Renal pelvis (tissue), 4 donors: Measurements from ENCODE around the gene TICAM2. TPM values are rescaled to one million over a fixed set of nuclear protein-coding genes. Genes with fewer than 3 reads are reported as not detected.

ENCODE experiments used
- DNase-seq: peaks from one replicate; pipeline ENCODE4 v3.0.0-alpha.2; 2013
- polyA plus RNA-seq, 3 donors: library from polyadenylated mRNA; unstranded; fragments of 120-200 nt; gene quantifications; one replicate each; pipeline ENCODE4 v1.2.1, GENCODE V29; 2013; ENCODE audit not compliant: insufficient read length in 3 of 3

TICAM2 gene
- polyA plus RNA-seq, 3 donors, result 3.7 to 5.5 (median 3.8) TPM

DNA sequence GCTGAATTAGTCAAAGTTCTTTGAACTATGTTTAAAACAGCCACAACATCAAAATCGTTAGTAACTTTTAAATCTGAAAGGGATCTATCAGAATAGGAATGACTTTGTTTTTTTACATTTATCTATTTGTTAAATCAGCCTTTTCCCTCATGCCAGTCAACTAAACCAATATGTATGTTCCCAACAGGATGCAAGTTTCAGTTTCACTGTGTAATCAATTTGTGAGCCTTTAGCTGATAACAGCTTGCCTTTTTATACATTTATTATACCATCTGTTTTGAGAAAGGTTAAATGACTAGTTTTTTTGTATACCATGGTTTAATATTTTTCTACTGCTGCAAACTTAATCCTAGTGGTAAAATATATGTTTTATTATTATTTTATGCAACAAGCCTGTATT, 14.6 kb upstream of the TICAM2 start:
- DNase-seq, result no peak

GRCh38 chr5:115616472-115616871, 14.2 kb upstream of the TICAM2 start:
- DNase-seq, result no peak

GRCh38 chr5:115611873-115612272, 9.6 kb upstream of the TICAM2 start:
- DNase-seq, result no peak

- DNase-seq, result no peak
Measured at GRCh38 chr5:115607935-115608334, 5.7 kb upstream of the TICAM2 start.

- no peak for DNase-seq
Measured at GRCh38 chr5:115605436-115605835, 3.2 kb upstream of the TICAM2 start.

DNA sequence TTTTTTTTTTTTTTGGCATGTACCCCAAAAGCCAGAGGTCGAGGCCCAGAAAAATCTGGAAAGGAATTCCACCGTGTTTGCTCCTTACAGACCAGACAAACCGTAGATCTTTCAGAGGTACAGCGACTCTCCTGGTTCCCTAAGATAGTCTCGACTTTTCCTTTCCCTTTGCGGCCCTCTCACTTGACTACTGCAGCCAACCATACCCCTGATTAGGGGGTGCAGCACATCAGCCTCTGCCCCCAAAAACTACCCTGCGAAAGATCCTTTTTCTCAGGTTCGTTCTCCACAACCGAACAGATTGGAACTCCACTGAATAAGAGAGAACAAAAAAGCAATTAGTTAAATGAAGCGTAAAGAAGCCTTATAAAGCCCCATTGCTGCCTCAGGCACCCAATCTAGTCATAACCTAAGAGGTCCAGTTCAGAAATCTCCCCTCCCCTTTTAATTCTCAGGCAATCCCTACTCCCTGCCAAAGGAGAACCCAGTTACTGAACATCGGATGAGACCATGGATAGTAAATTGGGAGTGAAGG, 379 bp upstream of the TICAM2 start:
- no peak for DNase-seq

GRCh38 chr5:115600766-115601165, 1.5 kb downstream of the TICAM2 start:
- no peak for DNase-seq

DNA sequence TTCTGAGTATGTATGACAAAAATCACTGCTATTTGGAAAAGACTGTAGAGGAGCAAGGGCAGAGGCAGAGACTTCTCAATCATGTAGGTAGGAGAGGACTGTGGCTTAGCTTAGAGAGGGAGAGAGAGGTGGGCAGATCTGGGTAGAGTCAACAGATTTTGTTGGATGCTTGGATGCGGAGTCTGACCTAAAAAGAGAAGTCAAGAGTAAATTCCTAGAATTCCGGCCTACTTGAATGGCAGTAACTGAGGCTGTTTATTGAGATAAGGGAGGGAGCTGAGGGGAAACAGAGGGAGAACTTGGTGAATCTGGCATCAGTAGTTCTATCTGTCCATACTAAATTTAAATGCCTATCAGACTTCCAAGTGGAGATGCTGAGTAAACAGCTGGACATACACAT, 2.4 kb downstream of the TICAM2 start:
- no peak for DNase-seq

DNA sequence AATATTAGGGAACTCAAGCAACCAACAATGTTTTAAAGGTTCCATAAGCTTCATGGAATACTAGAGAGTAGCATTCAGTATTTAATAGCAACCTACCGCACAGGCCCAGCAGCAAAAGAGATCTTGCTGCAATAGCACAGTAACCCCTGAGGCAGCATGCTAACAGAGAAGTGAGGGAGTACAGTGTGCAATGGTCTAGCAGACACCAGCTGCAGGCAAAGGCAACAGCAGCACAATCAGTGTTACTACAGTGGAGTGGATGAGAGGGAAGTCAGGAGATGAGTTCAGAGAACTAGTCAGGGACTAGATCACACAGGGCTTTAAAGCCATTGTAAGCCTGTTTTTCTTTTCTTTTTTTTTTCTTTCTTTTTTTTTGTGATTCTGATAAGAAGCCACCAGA, 2.8 kb downstream of the TICAM2 start:
- DNase-seq, result no peak

GRCh38 chr5:115594128-115595047, 7.9 kb downstream of the TICAM2 start:
- DNase-seq, result no peak

DNA sequence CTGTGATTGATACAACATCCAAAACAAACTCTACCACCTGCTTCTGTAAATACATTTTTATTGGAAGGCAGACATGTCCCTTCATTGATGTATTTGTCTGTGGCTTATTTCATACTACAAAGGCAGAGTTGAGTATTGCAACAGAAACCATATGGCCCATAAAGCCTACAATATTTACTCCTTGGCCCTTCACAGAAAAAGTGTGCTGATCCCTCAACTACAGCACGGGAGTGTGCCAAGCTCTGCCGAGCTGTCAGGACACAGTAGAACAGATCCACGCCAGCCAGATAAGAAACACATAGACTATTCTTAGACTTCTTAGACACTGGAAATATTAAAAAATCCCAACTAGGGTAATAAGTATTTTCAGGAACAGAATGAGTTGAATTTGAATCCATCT, 13.2 kb downstream of the TICAM2 start:
- DNase-seq, result no peak

DNA sequence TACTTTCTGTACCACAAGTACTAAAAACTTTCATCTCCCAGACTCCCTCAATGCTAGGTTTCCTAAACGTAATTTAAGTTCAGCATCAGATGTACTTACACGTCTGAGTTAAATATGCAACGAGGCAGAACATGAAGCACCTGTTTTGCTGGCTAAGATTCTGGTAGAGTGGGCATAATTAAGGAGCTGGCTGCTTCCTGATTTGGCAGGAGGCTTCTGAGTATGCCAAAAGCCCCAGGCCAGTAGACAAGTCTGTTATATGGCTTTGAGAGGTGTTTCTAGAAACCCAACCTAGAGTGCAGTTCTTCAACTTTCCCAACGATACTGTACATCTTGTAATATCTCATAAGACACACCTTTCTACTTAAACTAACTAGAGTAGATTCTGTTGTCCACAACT, 13.6 kb downstream of the TICAM2 start:
- DNase-seq, result no peak

GRCh38 chr5:115586525-115587146, 15.6 kb downstream of the TICAM2 start:
- no peak for DNase-seq

DNA sequence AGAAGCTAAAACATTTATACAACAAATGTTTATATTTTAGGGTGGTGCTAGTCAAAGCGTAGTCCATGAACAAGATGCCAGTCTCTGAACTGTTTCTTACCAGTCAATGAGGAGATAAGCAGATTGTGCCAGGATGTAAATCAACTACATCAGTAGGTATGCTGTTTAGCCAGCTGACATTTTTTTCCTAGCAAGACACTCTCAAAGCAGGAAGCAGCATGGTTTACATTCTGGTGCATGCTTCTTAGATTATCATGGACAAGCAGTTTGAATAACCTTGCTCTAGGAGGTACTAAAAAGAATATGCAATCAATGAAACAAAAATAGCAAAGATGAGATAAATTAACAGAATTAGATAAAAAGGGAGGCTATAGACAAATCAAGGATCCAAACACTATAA, 17.0 kb downstream of the TICAM2 start:
- DNase-seq, result no peak

DNA sequence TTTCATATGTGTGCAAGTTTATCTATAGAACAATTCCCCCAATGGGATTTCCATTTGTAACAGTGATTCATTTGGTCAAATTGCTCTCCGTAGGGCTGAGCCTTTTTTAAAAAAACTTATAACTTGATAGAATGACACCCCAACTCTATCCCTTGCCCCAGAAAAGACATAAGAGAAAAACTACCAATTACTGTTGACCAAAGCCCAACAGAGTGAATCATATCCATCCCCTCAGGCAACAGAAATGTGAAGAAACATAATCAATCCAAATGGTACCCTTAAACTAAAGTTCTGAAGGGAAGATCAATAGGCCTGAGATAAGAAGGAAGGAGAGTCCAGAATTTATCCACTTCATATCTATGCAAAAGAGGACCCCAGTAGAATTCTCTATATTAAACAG, 17.8 kb downstream of the TICAM2 start:
- DNase-seq, result no peak

GRCh38 chr5:115583474-115583873, 18.8 kb downstream of the TICAM2 start:
- DNase-seq, result no peak

DNA sequence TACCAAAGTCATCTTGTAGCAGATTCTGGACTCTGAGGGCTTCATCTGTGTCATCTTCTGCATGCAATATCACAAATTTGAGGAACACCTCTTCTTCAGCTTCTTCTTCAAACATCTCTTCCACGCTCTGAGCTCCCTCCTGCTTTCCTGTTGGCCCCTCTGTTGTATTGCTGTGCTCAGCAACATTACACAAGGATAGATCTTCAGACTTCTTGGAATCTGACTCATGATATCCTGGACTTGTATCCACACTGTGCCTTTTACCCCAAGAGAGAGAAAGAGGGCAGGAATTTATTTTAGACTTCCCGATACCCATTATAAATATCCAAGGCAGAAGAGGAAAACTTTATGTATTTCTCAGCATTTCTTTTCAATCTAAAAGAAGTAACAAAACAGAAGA, 21.3 kb downstream of the TICAM2 start:
- no peak for DNase-seq

GRCh38 chr5:115579747-115580173, 22.5 kb downstream of the TICAM2 start:
- no peak for DNase-seq

DNA sequence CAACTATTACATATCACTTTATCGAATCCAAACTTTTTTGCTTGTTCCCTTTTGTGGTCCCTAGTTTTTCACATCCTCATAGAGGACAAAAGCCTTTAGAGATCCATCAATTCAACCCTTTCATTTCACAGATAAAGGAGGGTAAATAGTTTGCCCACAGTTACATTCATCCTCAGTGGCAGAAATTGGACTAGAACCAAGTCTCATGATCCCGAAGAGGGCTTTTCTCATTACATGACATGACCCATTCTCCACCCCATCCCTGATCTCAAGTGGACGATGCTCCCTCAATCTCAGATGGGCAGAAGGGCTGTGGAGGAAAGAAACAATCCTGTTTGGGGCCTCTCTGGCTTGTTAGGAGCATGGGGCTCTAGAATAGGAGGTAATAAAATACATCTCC, 23.1 kb downstream of the TICAM2 start:
- no peak for DNase-seq

DNA sequence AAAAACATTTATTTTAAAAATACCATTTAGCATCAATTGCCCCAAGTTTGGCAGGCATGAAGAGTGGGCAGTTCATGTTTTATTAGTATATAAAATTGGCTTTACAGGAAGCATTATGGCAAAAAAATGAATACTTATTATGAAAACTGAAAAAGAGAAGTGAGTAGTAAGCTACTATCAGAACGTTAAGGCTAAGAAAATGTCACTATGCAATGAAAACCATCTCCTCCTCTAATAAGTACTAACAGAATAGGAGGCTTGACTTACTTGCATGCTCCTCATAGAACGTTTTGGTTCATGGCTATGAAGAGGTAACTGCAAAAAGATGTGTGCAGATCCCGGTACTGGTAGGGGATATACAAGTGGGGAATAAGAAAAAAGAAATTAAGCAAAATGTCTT, 23.6 kb downstream of the TICAM2 start:
- no peak for DNase-seq

DNA sequence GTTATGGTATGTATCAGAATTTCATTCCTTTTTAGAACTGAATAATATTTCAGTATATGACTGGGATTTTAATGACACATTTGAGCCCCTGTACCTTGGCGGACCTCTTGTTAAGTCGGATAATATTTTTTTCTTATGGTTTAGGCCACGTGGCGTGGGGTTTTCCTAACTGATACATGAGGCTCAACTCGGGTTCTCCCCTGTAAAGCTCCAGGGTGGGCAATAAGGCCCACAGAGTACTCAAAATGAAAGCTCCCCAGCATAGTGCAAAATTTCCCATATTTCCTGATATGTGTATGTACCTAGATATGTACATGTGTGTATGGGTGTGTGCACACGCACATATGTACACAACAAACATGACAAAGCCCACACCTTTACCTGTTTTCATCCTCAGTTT, 24.5 kb downstream of the TICAM2 start:
- no peak for DNase-seq

GRCh38 chr5:115577329-115577728, 24.9 kb downstream of the TICAM2 start:
- no peak for DNase-seq
